SK-N-SH treated with all-trans-retinoic acid at 6 μM for 48 hours (cell line): ENCODE measurements around the gene GFM1.

Experiments used
- ATAC-seq: fragments of 200-7000 bp; cut with Tn5 transposase; 3 replicates; pipeline ENCODE4 v1.9.1; 2020; ENCODE audit warnings: mild to moderate bottlenecking, moderate library complexity
- ARNTL ChIP-seq: fragments of 450-650 bp; formaldehyde crosslinking; IDR thresholded peaks from 2 replicates; pipeline ENCODE4 v1.5.0; 2020; ENCODE audit warnings: low read depth, mild to moderate bottlenecking, moderate library complexity, borderline replicate concordance
- BACH2 ChIP-seq: fragments of 250-450 bp; sonication (Bioruptor Pico); IDR thresholded peaks from 2 replicates; pipeline ENCODE4 v1.9.0; 2021; ENCODE audit warnings: mild to moderate bottlenecking, borderline replicate concordance
- CSDC2 ChIP-seq: fragments of 250-450 bp; sonication (Bioruptor Pico); IDR thresholded peaks from 2 replicates; pipeline ENCODE4 v1.5.0; 2020; ENCODE audit warnings: mild to moderate bottlenecking, moderate library complexity
- CSRNP3 ChIP-seq: fragments of 250-450 bp; sonication (Bioruptor Pico); IDR thresholded peaks from 2 replicates; pipeline ENCODE4 v1.5.1; 2021; ENCODE audit warnings: mild to moderate bottlenecking, moderate library complexity
- ESRRG ChIP-seq: fragments of 250-450 bp; sonication (Bioruptor Pico); IDR thresholded peaks from 2 replicates; pipeline ENCODE4 v1.6.1; 2021; ENCODE audit warnings: mild to moderate bottlenecking
- GLIS3 ChIP-seq: fragments of 250-450 bp; sonication (Bioruptor Pico); IDR thresholded peaks from 2 replicates; pipeline ENCODE4 v1.5.0; 2020; ENCODE audit warnings: mild to moderate bottlenecking, moderate library complexity
- ISL1 ChIP-seq: fragments of 250-450 bp; sonication (Bioruptor Pico); IDR thresholded peaks from 2 replicates; pipeline ENCODE4 v2.1.2; 2022; ENCODE audit warnings: mild to moderate bottlenecking, moderate library complexity
- OSR1 ChIP-seq: fragments of 250-450 bp; sonication (Bioruptor Pico); IDR thresholded peaks from 2 replicates; pipeline ENCODE4 v1.8.0; 2022; ENCODE audit warnings: moderate library complexity, mild to moderate bottlenecking, inconsistent platforms
- PATZ1 ChIP-seq: fragments of 250-450 bp; sonication (Bioruptor Pico); IDR thresholded peaks from 2 replicates; pipeline ENCODE4 v1.8.0; 2020; ENCODE audit warnings: mild to moderate bottlenecking, moderate library complexity, borderline replicate concordance
- POU6F1 ChIP-seq: fragments of 250-450 bp; sonication (Bioruptor Pico); IDR thresholded peaks from 2 replicates; pipeline ENCODE4 v1.8.0; 2021; ENCODE audit warnings: low read depth, mild to moderate bottlenecking, moderate library complexity, borderline replicate concordance
- PPARA ChIP-seq: fragments of 250-450 bp; sonication (Bioruptor Pico); IDR thresholded peaks from 2 replicates; pipeline ENCODE4 v1.5.0; 2020; ENCODE audit warnings: mild to moderate bottlenecking, borderline replicate concordance
- RARB ChIP-seq: fragments of 250-450 bp; sonication (Bioruptor Pico); IDR thresholded peaks from 2 replicates; pipeline ENCODE4 v1.8.0; 2021; ENCODE audit warnings: mild to moderate bottlenecking, moderate library complexity
- SNAI2 ChIP-seq: fragments of 250-450 bp; sonication (Bioruptor Pico); IDR thresholded peaks from 2 replicates; pipeline ENCODE4 v1.5.0; 2020; ENCODE audit warnings: mild to moderate bottlenecking, moderate library complexity
- TOX ChIP-seq: fragments of 250-450 bp; sonication (Bioruptor Pico); IDR thresholded peaks from 2 replicates; pipeline ENCODE4 v1.8.0; 2021; ENCODE audit warnings: mild to moderate bottlenecking, moderate library complexity, borderline replicate concordance
- TSHZ2 ChIP-seq: fragments of 250-450 bp; sonication (Bioruptor Pico); IDR thresholded peaks from 2 replicates; pipeline ENCODE4 v1.5.0; 2020; ENCODE audit warnings: mild to moderate bottlenecking, moderate library complexity
- ZC3H10 ChIP-seq: fragments of 250-450 bp; sonication (Bioruptor Pico); IDR thresholded peaks from 2 replicates; pipeline ENCODE4 v1.5.1; 2021; ENCODE audit warnings: mild to moderate bottlenecking, moderate library complexity
- ZFP3 ChIP-seq: fragments of 250-450 bp; sonication (Bioruptor Pico); IDR thresholded peaks from 2 replicates; pipeline ENCODE4 v1.5.0; 2020; ENCODE audit warnings: mild to moderate bottlenecking, moderate library complexity
- ZFP30 ChIP-seq: fragments of 450-650 bp; formaldehyde crosslinking; IDR thresholded peaks from 2 replicates; pipeline ENCODE4 v1.5.0; 2022; ENCODE audit warnings: mild to moderate bottlenecking, moderate library complexity
- ZNF70 ChIP-seq: fragments of 450-650 bp; formaldehyde crosslinking; IDR thresholded peaks from 2 replicates; pipeline ENCODE4 v1.5.0; 2020; ENCODE audit warnings: mild to moderate bottlenecking, moderate library complexity
- TF ChIP-seq, protein P1 (sequence below): fragments of 250-450 bp; sonication (Bioruptor Pico); IDR thresholded peaks from 2 replicates; pipeline ENCODE4 v1.5.1; 2020; ENCODE audit warnings: low read depth, mild to moderate bottlenecking, moderate library complexity

The GFM1 gene

DNA sequence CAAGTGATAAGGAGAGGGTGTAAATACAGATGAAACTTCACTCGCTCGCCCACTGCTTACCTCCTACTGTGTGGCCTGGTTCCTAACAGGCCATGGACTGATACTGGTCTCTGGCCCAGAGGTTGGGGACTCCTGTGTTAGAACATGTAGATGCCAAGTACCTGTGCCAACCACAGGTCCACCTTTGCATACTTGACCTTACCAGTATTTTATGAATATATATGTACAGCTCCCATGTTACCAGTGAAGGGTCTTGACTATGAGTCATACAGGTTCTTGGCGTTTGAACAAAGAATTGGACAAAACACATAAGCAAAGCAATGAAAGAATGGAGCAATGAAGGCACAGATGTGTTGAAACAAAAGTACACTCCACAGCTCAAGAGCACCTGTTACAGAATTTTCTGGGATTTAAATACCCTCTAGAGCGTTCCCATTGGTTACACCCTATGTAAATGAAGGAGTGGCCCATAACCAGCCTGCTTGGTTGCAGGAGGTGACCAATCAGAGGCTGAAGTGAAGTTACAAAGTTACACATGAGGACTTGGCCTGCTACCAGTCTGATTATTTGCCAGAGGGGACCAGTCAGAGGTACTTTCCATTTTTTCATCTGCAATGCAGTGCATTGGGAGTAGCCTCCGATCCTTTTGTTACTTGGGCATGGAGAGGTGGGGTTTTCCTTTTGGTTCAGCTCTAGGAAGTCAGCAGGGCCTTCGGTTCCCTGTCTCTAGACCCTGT is 1.7 kb upstream of the GFM1 start:
- TF ChIP-seq GLIS3 (CRISPR knock-in tag) (no peak), TOX (CRISPR knock-in tag) (no peak), TSHZ2 (CRISPR knock-in tag) (no peak), ZNF70 (CRISPR knock-in tag) (no peak), SNAI2 (CRISPR knock-in tag) (no peak), RARB (CRISPR knock-in tag) (no peak), CSRNP3 (no peak), ISL1 (no peak), OSR1 (CRISPR knock-in tag) (no peak), ZFP3 (no peak)
- TF ChIP-seq, protein P1, sequence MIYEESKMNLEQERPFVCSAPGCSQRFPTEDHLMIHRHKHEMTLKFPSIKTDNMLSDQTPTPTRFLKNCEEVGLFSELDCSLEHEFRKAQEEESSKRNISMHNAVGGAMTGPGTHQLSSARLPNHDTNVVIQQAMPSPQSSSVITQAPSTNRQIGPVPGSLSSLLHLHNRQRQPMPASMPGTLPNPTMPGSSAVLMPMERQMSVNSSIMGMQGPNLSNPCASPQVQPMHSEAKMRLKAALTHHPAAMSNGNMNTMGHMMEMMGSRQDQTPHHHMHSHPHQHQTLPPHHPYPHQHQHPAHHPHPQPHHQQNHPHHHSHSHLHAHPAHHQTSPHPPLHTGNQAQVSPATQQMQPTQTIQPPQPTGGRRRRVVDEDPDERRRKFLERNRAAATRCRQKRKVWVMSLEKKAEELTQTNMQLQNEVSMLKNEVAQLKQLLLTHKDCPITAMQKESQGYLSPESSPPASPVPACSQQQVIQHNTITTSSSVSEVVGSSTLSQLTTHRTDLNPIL (CRISPR knock-in tag), result no peak
- TF ChIP-seq, all 23 proteins: peak for 0
- no peak for ATAC-seq

GRCh38 chr3:158649791-158650190 is 5.5 kb downstream of the GFM1 start:
- ATAC-seq, result no peak
- no peak for TF ChIP-seq PPARA (CRISPR knock-in tag)
- no peak for TF ChIP-seq ZFP30
- no peak for TF ChIP-seq ZC3H10 (CRISPR knock-in tag)
- TF ChIP-seq POU6F1, result no peak
- no peak for TF ChIP-seq ARNTL (CRISPR knock-in tag)
- no peak for TF ChIP-seq RARB (CRISPR knock-in tag)
- TF ChIP-seq, protein P1 (CRISPR knock-in tag), result no peak
- no peak for TF ChIP-seq BACH2 (CRISPR knock-in tag)
- TF ChIP-seq PATZ1 (CRISPR knock-in tag), result no peak
- TF ChIP-seq CSDC2 (CRISPR knock-in tag), result no peak
- no peak for TF ChIP-seq ESRRG (CRISPR knock-in tag)

DNA sequence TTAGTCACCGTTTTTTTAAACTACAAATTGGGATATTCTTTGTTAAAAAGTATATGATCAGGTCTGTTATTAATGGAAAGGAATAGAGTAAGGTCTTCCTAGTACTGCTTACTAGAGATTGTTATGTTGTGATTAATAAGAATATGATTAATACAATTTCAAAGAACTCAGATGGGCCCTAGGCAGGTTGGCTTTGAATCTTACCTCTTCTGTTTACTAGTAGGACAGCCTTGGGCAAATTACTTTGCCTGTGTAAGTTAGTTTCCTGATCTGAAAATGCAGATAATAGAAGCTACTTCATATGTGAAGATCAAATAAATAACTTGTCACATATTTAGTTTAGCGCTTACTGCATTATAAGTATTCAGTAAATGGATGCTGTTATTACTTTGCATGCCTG is 6.9 kb downstream of the GFM1 start:
- TF ChIP-seq SNAI2 (CRISPR knock-in tag) (no peak), ZNF70 (CRISPR knock-in tag) (no peak), PPARA (CRISPR knock-in tag) (no peak), ZFP30 (no peak)
- TF ChIP-seq, protein P1 (CRISPR knock-in tag), result no peak
- ATAC-seq, result no peak
